A549 (cell line): Measurements from ENCODE around the gene POLR3C.

ENCODE experiments used
- HDAC2 ChIP-seq: fragments of 200-600 bp; sonication (generic); IDR thresholded peaks from 2 replicates; pipeline ENCODE4 v1.6.1; 2016
- MYC ChIP-seq: IDR thresholded peaks from 2 replicates; pipeline ENCODE4 v1.6.1; 2012; ENCODE audit warnings: mild to moderate bottlenecking, inconsistent platforms, low read length, improper control_type of control experiment, borderline replicate concordance
- RFX5 ChIP-seq: fragments of 450-650 bp; IDR thresholded peaks from 2 replicates; pipeline ENCODE4 v1.7.1; 2014; ENCODE audit warnings: antibody characterized with exemption, mild to moderate bottlenecking, moderate library complexity
- ZFP36 ChIP-seq: fragments of 450-650 bp; IDR thresholded peaks from 2 replicates; pipeline ENCODE4 v1.6.1; 2014; ENCODE audit warnings: borderline replicate concordance; ENCODE audit not compliant: partially characterized antibody
- TF ChIP-seq, protein P1 (sequence below): fragments of >200 bp; sonication (Bioruptor Twin); formaldehyde crosslinking; IDR thresholded peaks from 3 replicates; pipeline ENCODE4 v1.5.1; 2016

DNA sequence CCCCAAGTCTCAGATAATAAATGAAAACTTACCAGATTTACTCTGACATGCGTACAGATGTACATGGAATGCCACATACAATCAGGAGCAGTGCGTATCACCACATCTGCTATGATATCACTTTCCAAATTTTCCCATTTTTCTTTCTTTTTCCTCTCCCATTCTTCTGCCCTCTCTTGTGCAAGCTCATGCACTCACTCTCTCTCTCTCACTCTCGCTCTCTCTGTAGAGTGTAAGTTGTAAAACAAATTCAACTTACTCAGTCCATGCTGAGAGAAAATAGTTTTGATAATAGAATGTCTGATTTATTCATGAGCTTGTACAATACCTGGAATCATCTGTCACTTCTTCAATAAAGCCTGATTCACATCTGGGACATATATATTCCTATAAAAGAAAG, 35.4 kb upstream of the POLR3C start:
- TF ChIP-seq MYC (no peak), RFX5 (no peak), ZFP36 (no peak), HDAC2 (no peak)
- TF ChIP-seq, protein P1, sequence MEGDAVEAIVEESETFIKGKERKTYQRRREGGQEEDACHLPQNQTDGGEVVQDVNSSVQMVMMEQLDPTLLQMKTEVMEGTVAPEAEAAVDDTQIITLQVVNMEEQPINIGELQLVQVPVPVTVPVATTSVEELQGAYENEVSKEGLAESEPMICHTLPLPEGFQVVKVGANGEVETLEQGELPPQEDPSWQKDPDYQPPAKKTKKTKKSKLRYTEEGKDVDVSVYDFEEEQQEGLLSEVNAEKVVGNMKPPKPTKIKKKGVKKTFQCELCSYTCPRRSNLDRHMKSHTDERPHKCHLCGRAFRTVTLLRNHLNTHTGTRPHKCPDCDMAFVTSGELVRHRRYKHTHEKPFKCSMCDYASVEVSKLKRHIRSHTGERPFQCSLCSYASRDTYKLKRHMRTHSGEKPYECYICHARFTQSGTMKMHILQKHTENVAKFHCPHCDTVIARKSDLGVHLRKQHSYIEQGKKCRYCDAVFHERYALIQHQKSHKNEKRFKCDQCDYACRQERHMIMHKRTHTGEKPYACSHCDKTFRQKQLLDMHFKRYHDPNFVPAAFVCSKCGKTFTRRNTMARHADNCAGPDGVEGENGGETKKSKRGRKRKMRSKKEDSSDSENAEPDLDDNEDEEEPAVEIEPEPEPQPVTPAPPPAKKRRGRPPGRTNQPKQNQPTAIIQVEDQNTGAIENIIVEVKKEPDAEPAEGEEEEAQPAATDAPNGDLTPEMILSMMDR: no peak
